Mucosa of rectum (tissue), 2 donors: Measurements from ENCODE around the gene TBC1D12.
"Not testable (repeated sequence)": the region's sequence is repeated elsewhere in the genome, so short reads cannot be mapped to it uniquely, and the experiment has no call there.

Experiments
- H3K27ac ChIP-seq, 2 donors: one replicate each; pipeline ENCODE4 v1.7.0; 2013; ENCODE audit warnings: inconsistent platforms in 2 of 2, low read depth in 2 of 2, low read length in 2 of 2
- H3K27me3 ChIP-seq, 2 donors: one replicate each; pipeline ENCODE4 v1.7.0; 2013; ENCODE audit warnings: low read length in 2 of 2; ENCODE audit not compliant: control insufficient read depth in 2 of 2, insufficient read depth in 2 of 2
- H3K36me3 ChIP-seq, 2 donors: one replicate each; pipeline ENCODE4 v1.7.0; 2013; ENCODE audit warnings: low read length in 2 of 2; ENCODE audit not compliant: control insufficient read depth in 2 of 2, insufficient read depth in 2 of 2
- H3K4me1 ChIP-seq, 2 donors: one replicate each; pipeline ENCODE4 v1.7.0; 2013; ENCODE audit warnings: low read length in 2 of 2, mild to moderate bottlenecking in 1 of 2; ENCODE audit not compliant: control insufficient read depth in 2 of 2, insufficient read depth in 2 of 2
- H3K4me3 ChIP-seq, 2 donors: one replicate each; pipeline ENCODE4 v1.7.0; 2013; ENCODE audit warnings: low read length in 2 of 2
- H3K9ac ChIP-seq, 2 donors: one replicate each; pipeline ENCODE4 v1.7.0; 2013; ENCODE audit warnings: low read length in 2 of 2, low read depth in 1 of 2, mild to moderate bottlenecking in 1 of 2
- H3K9me3 ChIP-seq, 2 donors: one replicate each; pipeline ENCODE4 v1.7.0; 2013; ENCODE audit warnings: low read length in 2 of 2; ENCODE audit not compliant: control insufficient read depth in 2 of 2
- donor health status: healthy.
- donor health status: Normal muscosa, but diverticular disease.

TBC1D12 gene

GRCh38 chr10:94366382-94366781 is 36.0 kb upstream of the TBC1D12 start:
- no peaks in the 10 kb centered on the region for H3K36me3 ChIP-seq
- peaks cover 4 to 13% of the 10 kb centered on the region in 2 donors for H3K4me1 ChIP-seq
- no peaks in the 10 kb centered on the region for H3K9me3 ChIP-seq
- no peak overlapping the region for H3K4me3 ChIP-seq
- H3K9ac ChIP-seq: no peak overlapping the region
- H3K27me3 ChIP-seq: no peaks in the 10 kb centered on the region
- H3K27ac ChIP-seq: no peak overlapping the region

DNA sequence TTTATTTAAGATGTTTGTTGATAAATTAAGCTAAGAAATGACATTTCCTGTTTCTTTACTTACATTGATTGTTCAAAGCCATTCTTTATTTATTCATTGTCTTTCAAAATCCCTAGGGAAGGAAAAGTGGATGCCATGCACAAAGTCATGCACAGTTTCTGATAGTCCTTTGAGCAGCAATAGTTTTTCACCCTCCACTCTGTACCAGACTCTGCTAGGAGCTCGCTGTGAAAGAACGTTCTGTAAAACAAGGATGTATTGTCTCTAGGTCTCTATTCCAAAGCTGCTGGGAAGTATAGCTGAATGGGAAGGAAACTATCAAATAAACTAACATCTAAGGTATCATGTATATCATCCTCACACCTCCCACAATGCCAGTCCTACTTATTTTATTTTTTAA is 31.8 kb upstream of the TBC1D12 start:
- Histone ChIP-seq H3K27me3 (no peaks in the 10 kb centered on the region), H3K4me1 (no peaks in the 10 kb centered on the region), H3K9me3 (no peaks in the 10 kb centered on the region), H3K27ac (no peak overlapping the region), H3K9ac (no peak overlapping the region), H3K4me3 (no peak overlapping the region), H3K36me3 (no peaks in the 10 kb centered on the region)

GRCh38 chr10:94375374-94375773 is 27.0 kb upstream of the TBC1D12 start:
- no peaks in the 10 kb centered on the region for H3K9me3 ChIP-seq
- no peaks in the 10 kb centered on the region for H3K36me3 ChIP-seq
- no peak overlapping the region for H3K4me3 ChIP-seq
- no peak overlapping the region for H3K27ac ChIP-seq
- H3K4me1 ChIP-seq: no peaks in the 10 kb centered on the region
- no peak overlapping the region for H3K9ac ChIP-seq
- no peaks in the 10 kb centered on the region for H3K27me3 ChIP-seq

GRCh38 chr10:94376865-94377264 is 25.5 kb upstream of the TBC1D12 start:
- Histone ChIP-seq H3K9me3 (no peaks in the 10 kb centered on the region), H3K4me3 (no peak overlapping the region), H3K9ac (no peak overlapping the region), H3K27ac (no peak overlapping the region), H3K4me1 (no peaks in the 10 kb centered on the region), H3K27me3 (no peaks in the 10 kb centered on the region), H3K36me3 (no peaks in the 10 kb centered on the region)

GRCh38 chr10:94383530-94383929 is 18.8 kb upstream of the TBC1D12 start:
- H3K27me3 ChIP-seq: no peaks in the 10 kb centered on the region
- H3K4me1 ChIP-seq: peaks cover 2 to 12% of the 10 kb centered on the region in 2 donors
- no peak overlapping the region for H3K4me3 ChIP-seq
- no peaks in the 10 kb centered on the region for H3K36me3 ChIP-seq
- no peaks in the 10 kb centered on the region for H3K9me3 ChIP-seq
- H3K27ac ChIP-seq: no peak overlapping the region
- no peak overlapping the region for H3K9ac ChIP-seq

GRCh38 chr10:94385733-94386132 is 16.6 kb upstream of the TBC1D12 start:
- H3K4me1 ChIP-seq: peaks cover 2 to 12% of the 10 kb centered on the region in 2 donors
- not testable (repeated sequence) for H3K27ac ChIP-seq, H3K27me3 ChIP-seq, H3K9ac ChIP-seq, H3K9me3 ChIP-seq, H3K36me3 ChIP-seq, H3K4me3 ChIP-seq

- not testable (repeated sequence) for H3K9me3 ChIP-seq, H3K4me3 ChIP-seq, H3K9ac ChIP-seq, H3K36me3 ChIP-seq, H3K27me3 ChIP-seq, H3K27ac ChIP-seq, H3K4me1 ChIP-seq
Observed at GRCh38 chr10:94392117-94392516, 10.2 kb upstream of the TBC1D12 start.

GRCh38 chr10:94397549-94398370 is 4.6 kb upstream of the TBC1D12 start:
- Histone ChIP-seq H3K27ac (no peak overlapping the region), H3K9me3 (no peaks in the 10 kb centered on the region), H3K27me3 (no peaks in the 10 kb centered on the region), H3K9ac (no peak overlapping the region), H3K36me3 (no peaks in the 10 kb centered on the region), H3K4me3 (no peak overlapping the region), H3K4me1 (peaks cover 0 to 3% of the 10 kb centered on the region in 2 donors)

- Histone ChIP-seq H3K4me3 (no peak overlapping the region), H3K9ac (no peak overlapping the region), H3K27ac (no peak overlapping the region), H3K9me3 (no peaks in the 10 kb centered on the region), H3K36me3 (no peaks in the 10 kb centered on the region), H3K27me3 (no peaks in the 10 kb centered on the region), H3K4me1 (peaks cover 0 to 3% of the 10 kb centered on the region in 2 donors)
Observed at GRCh38 chr10:94398762-94399161, 3.6 kb upstream of the TBC1D12 start.

DNA sequence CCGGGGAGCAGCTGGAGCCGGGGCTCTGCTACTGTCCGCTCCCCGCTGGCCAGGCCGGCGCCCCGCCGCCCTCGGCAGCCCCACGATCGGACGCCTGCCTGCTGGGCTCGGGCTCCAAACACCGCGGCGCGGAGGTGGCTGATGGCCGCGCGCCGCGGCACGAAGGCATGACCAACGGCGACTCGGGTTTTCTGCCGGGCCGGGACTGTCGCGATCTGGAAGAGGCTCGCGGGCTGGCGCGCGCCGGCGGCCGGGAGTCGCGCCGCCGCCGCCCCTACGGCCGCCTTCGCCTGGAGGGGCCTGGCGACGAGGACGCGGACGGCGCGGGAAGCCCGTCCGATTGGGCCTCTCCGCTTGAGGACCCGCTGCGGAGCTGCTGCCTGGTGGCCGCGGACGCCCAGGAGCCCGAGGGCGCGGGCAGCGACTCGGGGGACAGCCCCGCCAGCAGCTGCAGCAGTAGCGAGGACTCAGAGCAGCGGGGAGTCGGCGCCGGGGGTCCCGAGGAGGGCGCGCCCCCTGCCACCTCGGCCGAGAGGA is 570 bp downstream of the TBC1D12 start:
- Histone ChIP-seq H3K9me3 (no peaks in the 10 kb centered on the region), H3K36me3 (no peaks in the 10 kb centered on the region), H3K4me3 (peak overlapping the region; percentile 72 to 84), H3K9ac (peak overlapping the region; percentile 68 to 95), H3K27me3 (no peaks in the 10 kb centered on the region), H3K4me1 (peaks cover 3 to 9% of the 10 kb centered on the region in 2 donors), H3K27ac (peak overlapping the region; percentile 92 to 95)
